H9 (cell line): ENCODE data around the gene ADAR. TPM values are rescaled to one million over a fixed set of nuclear protein-coding genes. Genes with fewer than 3 reads are reported as not detected.

Experiments
- DNase-seq: peaks from one replicate; pipeline ENCODE4 v3.0.0-alpha.2; 2017
- H2AFZ ChIP-seq: one replicate; pipeline ENCODE4 v1.6.1; 2013; ENCODE audit warnings: mild to moderate bottlenecking, low read length, control low read depth, moderate library complexity
- H2AK5ac ChIP-seq: 2 replicates; pipeline ENCODE4 v1.6.1; 2013; ENCODE audit warnings: low read length, control low read depth, mixed read lengths; ENCODE audit not compliant: insufficient read length
- H2BK120ac ChIP-seq: one replicate; pipeline ENCODE4 v1.6.1; 2013; ENCODE audit warnings: low read depth, mild to moderate bottlenecking, low read length, control low read depth, inconsistent platforms; ENCODE audit not compliant: poor library complexity, severe bottlenecking
- H2BK12ac ChIP-seq: 2 replicates; pipeline ENCODE4 v1.6.1; 2013; ENCODE audit warnings: low read length, control low read depth, mixed read lengths, low read depth; ENCODE audit not compliant: insufficient read length
- H2BK15ac ChIP-seq: 2 replicates; pipeline ENCODE4 v1.6.1; 2013; ENCODE audit warnings: low read depth, low read length, control low read depth
- H2BK20ac ChIP-seq: one replicate; pipeline ENCODE4 v1.6.1; 2013; ENCODE audit warnings: low read depth, mild to moderate bottlenecking, low read length, control low read depth, inconsistent platforms; ENCODE audit not compliant: poor library complexity, severe bottlenecking
- H2BK5ac ChIP-seq: 2 replicates; pipeline ENCODE4 v1.6.1; 2013; ENCODE audit warnings: low read length, control low read depth, mixed read lengths; ENCODE audit not compliant: insufficient read length
- H3K14ac ChIP-seq: 2 replicates; pipeline ENCODE4 v1.6.1; 2013; ENCODE audit warnings: low read length, control low read depth; ENCODE audit not compliant: insufficient read depth
- H3K18ac ChIP-seq: 2 replicates; pipeline ENCODE4 v1.6.1; 2013; ENCODE audit warnings: low read depth, mild to moderate bottlenecking, mixed read lengths, low read length, control low read depth; ENCODE audit not compliant: insufficient read length
- H3K23ac ChIP-seq: 2 replicates; pipeline ENCODE4 v1.6.1; 2013; ENCODE audit warnings: low read length, control low read depth, mixed read lengths, low read depth; ENCODE audit not compliant: insufficient read length
- H3K23me2 ChIP-seq: 2 replicates; pipeline ENCODE4 v1.6.1; 2013; ENCODE audit warnings: low read depth, mild to moderate bottlenecking, mixed read lengths, low read length, control low read depth; ENCODE audit not compliant: insufficient read length, poor library complexity, severe bottlenecking
- H3K27ac ChIP-seq: 2 replicates; pipeline ENCODE4 v1.5.1; 2013; ENCODE audit warnings: low read length, control low read depth, mixed read lengths, low read depth; ENCODE audit not compliant: insufficient read length
- H3K27me3 ChIP-seq: 2 replicates; pipeline ENCODE4 v1.6.1; 2013; ENCODE audit warnings: low read length, control low read depth, inconsistent platforms; ENCODE audit not compliant: insufficient read depth
- H3K4ac ChIP-seq: 2 replicates; pipeline ENCODE4 v1.6.1; 2013; ENCODE audit warnings: low read depth, mild to moderate bottlenecking, control low read depth, inconsistent platforms, low read length, moderate library complexity
- H3K4me1 ChIP-seq: 2 replicates; pipeline ENCODE4 v1.6.1; 2013; ENCODE audit warnings: low read length, control low read depth, inconsistent platforms; ENCODE audit not compliant: insufficient read depth
- H3K4me2 ChIP-seq: 2 replicates; pipeline ENCODE4 v1.6.1; 2013; ENCODE audit warnings: low read length, control low read depth, mixed read lengths; ENCODE audit not compliant: insufficient read length, insufficient read depth
- H3K56ac ChIP-seq: 2 replicates; pipeline ENCODE4 v1.6.1; 2013; ENCODE audit warnings: low read depth, mild to moderate bottlenecking, mixed read lengths, low read length, control low read depth; ENCODE audit not compliant: insufficient read length
- H3K79me1 ChIP-seq: 2 replicates; pipeline ENCODE4 v1.6.1; 2013; ENCODE audit warnings: low read depth, mild to moderate bottlenecking, moderate library complexity, low read length, control low read depth, inconsistent platforms; ENCODE audit not compliant: insufficient read depth, poor library complexity, severe bottlenecking
- H3K79me2 ChIP-seq: 2 replicates; pipeline ENCODE4 v1.6.1; 2013; ENCODE audit warnings: low read length, control low read depth, inconsistent platforms; ENCODE audit not compliant: insufficient read depth
- H3K9ac ChIP-seq: 2 replicates; pipeline ENCODE4 v1.6.1; 2013; ENCODE audit warnings: low read length, control low read depth, mixed read lengths; ENCODE audit not compliant: insufficient read length; ENCODE audit errors: extremely low read depth
- H3K9me3 ChIP-seq: one replicate; pipeline ENCODE4 v1.6.1; 2013; ENCODE audit warnings: low read depth, low read length, inconsistent platforms; ENCODE audit not compliant: control insufficient read depth
- H3T11ph ChIP-seq: one replicate; pipeline ENCODE4 v1.6.1; 2013; ENCODE audit warnings: mild to moderate bottlenecking, low read length, control low read depth, inconsistent platforms
- H4K20me1 ChIP-seq: one replicate; pipeline ENCODE4 v1.6.1; 2013; ENCODE audit not compliant: control insufficient read depth, insufficient read length, insufficient read depth
- H4K5ac ChIP-seq: 2 replicates; pipeline ENCODE4 v1.6.1; 2013; ENCODE audit warnings: low read depth, mild to moderate bottlenecking, mixed read lengths, low read length, control low read depth; ENCODE audit not compliant: insufficient read length
- H4K8ac ChIP-seq: replicated peaks from 2 replicates; pipeline ENCODE4 v1.6.1; 2013; ENCODE audit warnings: low read length, control low read depth, mixed read lengths, low read depth; ENCODE audit not compliant: insufficient read length
- H4K91ac ChIP-seq: 2 replicates; pipeline ENCODE4 v1.6.1; 2013; ENCODE audit warnings: low read depth, mild to moderate bottlenecking, moderate library complexity, mixed read lengths, low read length, control low read depth; ENCODE audit not compliant: insufficient read length
- H3K27ac Mint-ChIP-seq, 3 experiments: 2 replicates in 2 of 3; 3 replicates in 1 of 3; pipeline ENCODE4 v1.8.0; 2020 to 2021; ENCODE audit warnings: mixed read lengths in 3 of 3, mild to moderate bottlenecking in 1 of 3, moderate library complexity in 1 of 3
- H3K27me3 Mint-ChIP-seq: 2 replicates; pipeline ENCODE4 v1.8.0; 2021; ENCODE audit warnings: low read depth, mild to moderate bottlenecking, moderate library complexity, mixed read lengths
- H3K36me3 Mint-ChIP-seq, 3 experiments: 2 replicates in 2 of 3; 3 replicates in 1 of 3; pipeline ENCODE4 v1.8.0; 2020 to 2021; ENCODE audit warnings: low read depth in 3 of 3, mixed read lengths in 3 of 3; ENCODE audit not compliant: insufficient read depth in 1 of 3
- H3K4me1 Mint-ChIP-seq, 2 experiments: 2 replicates each; pipeline ENCODE4 v1.8.0; 2020; ENCODE audit warnings: mixed read lengths in 2 of 2
- H3K4me3 Mint-ChIP-seq, 2 experiments: 2 replicates in 1 of 2; 3 replicates in 1 of 2; pipeline ENCODE4 v1.8.0; 2020 to 2021; ENCODE audit warnings: mild to moderate bottlenecking in 2 of 2, mixed read lengths in 2 of 2, moderate library complexity in 1 of 2
- H3K9me3 Mint-ChIP-seq, 2 experiments: 2 replicates in 1 of 2; 3 replicates in 1 of 2; pipeline ENCODE4 v1.8.0; 2020; ENCODE audit warnings: mild to moderate bottlenecking in 2 of 2, mixed read lengths in 2 of 2, moderate library complexity in 1 of 2
- CTCF ChIP-seq: fragments of 200-600 bp; sonication (generic); conservative IDR thresholded peaks from 3 replicates; pipeline ENCODE4 v1.8.0; 2021; ENCODE audit warnings: antibody characterized with exemption, mild to moderate bottlenecking
- WGBS: extraction: QIAGEN DNeasy Blood & Tissue Kit; methylation state at CpG from one replicate; pipeline ENCODE4 v1.1.7; 2013; ENCODE audit warnings: missing lambda C conversion rate, low lambda C conversion rate, mixed read lengths; ENCODE audit not compliant: insufficient read length; ENCODE audit errors: extremely low coverage; 5-methylcytosine and 5-hydroxymethylcytosine counted together
- total RNA-seq: library from RNA; stranded (reverse); gene quantifications from 2 replicates; pipeline ENCODE4 v1.2.1, GENCODE V29; 2021

ADAR gene
- total RNA-seq, 1 experiment from 2014 or later = 236 TPM

- no peak overlapping the region for H3K27ac ChIP-seq
- H2AK5ac ChIP-seq = no peak overlapping the region
- no peak overlapping the region for H3T11ph ChIP-seq
- H3K56ac ChIP-seq = no peak overlapping the region
- no peaks in the 10 kb centered on the region for H3K27me3 Mint-ChIP-seq
- H2BK20ac ChIP-seq = no peak overlapping the region
- no peak overlapping the region for H2BK15ac ChIP-seq
- no peak overlapping the region for H3K4ac ChIP-seq
- H3K23ac ChIP-seq = no peak overlapping the region
- H2BK120ac ChIP-seq = no peak overlapping the region
- H3K36me3 Mint-ChIP-seq = peaks cover 58 to 85% (median 75%) of the 10 kb centered on the region in 3 experiments
- no peak overlapping the region for H3K4me3 Mint-ChIP-seq
- H3K4me1 Mint-ChIP-seq = peaks cover 7 to 13% of the 10 kb centered on the region in 2 experiments
- H4K5ac ChIP-seq = no peak overlapping the region
- peaks cover 26% of the 10 kb centered on the region; the same call in 1 of the 2 replicates for H3K79me2 ChIP-seq
- H3K9ac ChIP-seq = no peak overlapping the region
- H3K23me2 ChIP-seq = no peaks in the 10 kb centered on the region
- H3K14ac ChIP-seq = no peak overlapping the region
- no peaks in the 10 kb centered on the region for H3K9me3 ChIP-seq
- H4K20me1 ChIP-seq = no peaks in the 10 kb centered on the region
- H3K18ac ChIP-seq = no peak overlapping the region
- no peaks in the 10 kb centered on the region for H3K27me3 ChIP-seq
- H2AFZ ChIP-seq = no peak overlapping the region
- no peak overlapping the region for H2BK5ac ChIP-seq
- H3K27ac Mint-ChIP-seq = peak overlapping the region in 2 of 3 experiments; percentile 70 to 92; a peak in 1 of 7 replicates
- H3K79me1 ChIP-seq = peaks cover 10% of the 10 kb centered on the region
- no peak overlapping the region for H2BK12ac ChIP-seq
- no peak overlapping the region for H4K91ac ChIP-seq
- DNase-seq = no peak
- TF ChIP-seq CTCF = no peak
- no peak overlapping the region for H3K4me2 ChIP-seq
- H4K8ac ChIP-seq = no peak overlapping the region
- no peaks in the 10 kb centered on the region for H3K4me1 ChIP-seq
- WGBS = no CpG with 5 or more reads among the region's 3 CpGs
- H3K9me3 Mint-ChIP-seq = no peaks in the 10 kb centered on the region
Observed at GRCh38 chr1:154598871-154599635, 8.9 kb downstream of the ADAR start.
